Mesendoderm (in vitro differentiated cells): ENCODE measurements around the gene PWWP2A.

Experiments
- DNase-seq: peaks from one replicate; pipeline ENCODE4 v3.0.0; 2013
- H2AK5ac ChIP-seq: 2 replicates; pipeline ENCODE4 v1.6.1; 2013; ENCODE audit warnings: low read length, inconsistent platforms
- H2BK120ac ChIP-seq: 2 replicates; pipeline ENCODE4 v1.6.1; 2013; ENCODE audit warnings: low read depth, mild to moderate bottlenecking, low read length, moderate library complexity, mixed read lengths
- H2BK15ac ChIP-seq: replicated peaks from 2 replicates; pipeline ENCODE4 v1.6.1; 2013; ENCODE audit warnings: low read depth, mild to moderate bottlenecking, moderate library complexity
- H2BK5ac ChIP-seq: 2 replicates; pipeline ENCODE4 v1.6.1; 2013; ENCODE audit warnings: low read length, inconsistent platforms
- H3K18ac ChIP-seq: 2 replicates; pipeline ENCODE4 v1.6.1; 2013; ENCODE audit warnings: mild to moderate bottlenecking, low read length, mixed read lengths
- H3K23ac ChIP-seq: one replicate; pipeline ENCODE4 v1.6.1; 2013; ENCODE audit warnings: low read length
- H3K27ac ChIP-seq: 2 replicates; pipeline ENCODE4 v1.5.1; 2013; ENCODE audit warnings: low read depth, mild to moderate bottlenecking, inconsistent platforms, low read length, moderate library complexity
- H3K27me3 ChIP-seq: 2 replicates; pipeline ENCODE4 v1.6.1; 2013; ENCODE audit warnings: low read length, control low read depth, mild to moderate bottlenecking, inconsistent platforms; ENCODE audit not compliant: insufficient read depth, poor library complexity
- H3K36me3 ChIP-seq: 2 replicates; pipeline ENCODE4 v1.6.1; 2013; ENCODE audit warnings: low read length, inconsistent platforms; ENCODE audit not compliant: control insufficient read depth, insufficient read depth
- H3K4ac ChIP-seq: one replicate; pipeline ENCODE4 v1.6.1; 2013; ENCODE audit warnings: low read depth, mild to moderate bottlenecking, low read length, moderate library complexity
- H3K4me1 ChIP-seq: 2 replicates; pipeline ENCODE4 v1.6.1; 2013; ENCODE audit warnings: low read depth, low read length, inconsistent platforms; ENCODE audit not compliant: control insufficient read depth
- H3K4me2 ChIP-seq: 2 replicates; pipeline ENCODE4 v1.6.1; 2013; ENCODE audit warnings: low read length
- H3K4me3 ChIP-seq: 2 replicates; pipeline ENCODE4 v1.5.1; 2013; ENCODE audit warnings: mild to moderate bottlenecking, low read length
- H3K56ac ChIP-seq: one replicate; pipeline ENCODE4 v1.6.1; 2013; ENCODE audit warnings: low read length
- H3K79me1 ChIP-seq: 2 replicates; pipeline ENCODE4 v1.6.1; 2013; ENCODE audit warnings: low read length, inconsistent platforms
- H3K79me2 ChIP-seq: 2 replicates; pipeline ENCODE4 v1.6.1; 2013; ENCODE audit warnings: mild to moderate bottlenecking, low read length; ENCODE audit not compliant: control insufficient read depth, insufficient read depth
- H3K9ac ChIP-seq: 2 replicates; pipeline ENCODE4 v1.6.1; 2013; ENCODE audit warnings: low read length, inconsistent platforms
- H4K5ac ChIP-seq: one replicate; pipeline ENCODE4 v1.6.1; 2013; ENCODE audit warnings: low read length
- H4K8ac ChIP-seq: one replicate; pipeline ENCODE4 v1.6.1; 2013; ENCODE audit warnings: low read depth, mild to moderate bottlenecking, control low read depth, low read length, moderate library complexity
- WGBS: extraction: QIAGEN DNeasy Blood & Tissue Kit; methylation state at CpG from one replicate; pipeline ENCODE4 v1.1.7; 2013; ENCODE audit warnings: low lambda C conversion rate, missing lambda C conversion rate; ENCODE audit not compliant: insufficient coverage; ENCODE audit errors: extremely low coverage; 5-methylcytosine and 5-hydroxymethylcytosine counted together

The PWWP2A gene

DNA sequence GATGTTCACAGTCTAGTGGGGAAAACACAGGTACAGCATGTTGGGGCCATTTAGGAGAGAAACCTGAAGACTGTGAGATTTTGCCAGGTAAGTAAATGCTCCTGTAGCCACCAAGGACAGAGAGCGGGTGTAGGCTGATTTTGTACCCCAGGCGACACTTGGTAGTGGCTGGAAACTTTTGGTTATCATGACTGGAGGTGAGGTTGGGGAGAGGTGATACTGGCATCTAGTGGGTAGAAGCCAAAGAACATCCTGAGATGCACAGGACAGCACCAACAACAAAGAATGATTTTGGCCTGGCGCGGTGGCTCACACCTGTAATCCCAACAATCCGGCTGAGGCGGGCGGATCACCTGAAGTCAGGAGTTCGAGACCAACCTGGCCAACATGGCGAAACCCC is 38.8 kb upstream of the PWWP2A start:
- Histone ChIP-seq H3K27ac (no peak overlapping the region), H3K4me2 (no peak overlapping the region), H3K23ac (no peak overlapping the region), H2AK5ac (peak overlapping the region; percentile 65), H3K4me3 (no peak overlapping the region), H3K56ac (peak overlapping the region; percentile 34), H3K18ac (no peak overlapping the region), H3K79me1 (no peaks in the 10 kb centered on the region), H3K36me3 (no peaks in the 10 kb centered on the region), H3K4ac (no peak overlapping the region), H2BK15ac (no peak overlapping the region), H2BK5ac (no peak overlapping the region), H3K79me2 (no peaks in the 10 kb centered on the region), H3K4me1 (peaks cover 8% of the 10 kb centered on the region), H2BK120ac (no peak overlapping the region), H3K27me3 (no peaks in the 10 kb centered on the region), H3K9ac (no peak overlapping the region), H4K8ac (no peak overlapping the region), H4K5ac (no peak overlapping the region)
- peak; percentile 45 for DNase-seq
- no CpG with 5 or more reads among the region's 9 CpGs for WGBS

- Histone ChIP-seq H3K27ac (no peak overlapping the region), H3K79me1 (no peaks in the 10 kb centered on the region), H2BK15ac (no peak overlapping the region), H2AK5ac (no peak overlapping the region), H3K23ac (no peak overlapping the region), H3K36me3 (no peaks in the 10 kb centered on the region), H2BK120ac (no peak overlapping the region), H4K8ac (no peak overlapping the region), H3K27me3 (no peaks in the 10 kb centered on the region), H4K5ac (no peak overlapping the region), H3K79me2 (no peaks in the 10 kb centered on the region), H3K4me3 (no peak overlapping the region), H3K4me1 (peaks cover 2% of the 10 kb centered on the region), H3K4me2 (no peak overlapping the region), H2BK5ac (no peak overlapping the region), H3K4ac (no peak overlapping the region), H3K9ac (no peak overlapping the region), H3K56ac (no peak overlapping the region), H3K18ac (no peak overlapping the region)
- WGBS: no CpG with 5 or more reads among the region's 6 CpGs
- peak; percentile 78 for DNase-seq
These were observed 35.9 kb upstream of the PWWP2A start for GRCh38 chr5:160155017-160155750.

- Histone ChIP-seq H3K27ac (no peak overlapping the region), H3K18ac (no peak overlapping the region), H3K23ac (no peak overlapping the region), H2BK5ac (no peak overlapping the region), H3K9ac (no peak overlapping the region), H3K4me1 (no peaks in the 10 kb centered on the region), H3K79me2 (no peaks in the 10 kb centered on the region), H3K4me3 (no peak overlapping the region), H3K4me2 (no peak overlapping the region), H3K56ac (no peak overlapping the region), H3K79me1 (no peaks in the 10 kb centered on the region), H2BK15ac (no peak overlapping the region), H4K8ac (no peak overlapping the region), H3K27me3 (no peaks in the 10 kb centered on the region), H4K5ac (no peak overlapping the region), H2AK5ac (no peak overlapping the region), H3K4ac (no peak overlapping the region), H3K36me3 (no peaks in the 10 kb centered on the region), H2BK120ac (no peak overlapping the region)
- no peak for DNase-seq
- no CpG with 5 or more reads among the region's 6 CpGs for WGBS
These were observed 33.7 kb upstream of the PWWP2A start for GRCh38 chr5:160152901-160153300.

DNA sequence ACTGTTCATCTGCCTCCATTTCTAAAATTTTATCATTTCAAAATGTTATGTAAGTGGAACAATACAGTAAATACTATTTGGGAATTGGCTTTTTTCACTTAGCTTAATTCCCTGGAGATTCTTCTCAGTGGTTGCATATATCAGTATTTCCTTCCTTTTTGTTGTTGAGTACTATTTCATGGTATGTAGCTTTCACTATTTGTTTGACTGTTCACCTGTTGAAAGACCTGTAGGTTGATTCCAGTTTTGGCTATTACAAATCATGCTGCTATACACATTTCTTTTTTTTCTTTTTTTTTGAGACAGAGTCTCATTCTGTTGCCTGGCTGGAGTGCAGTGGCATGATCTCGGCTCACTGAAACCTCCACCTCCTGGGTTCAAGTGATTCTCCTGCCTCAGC is 33.0 kb upstream of the PWWP2A start:
- H2BK15ac ChIP-seq: no peak overlapping the region
- no peaks in the 10 kb centered on the region for H3K36me3 ChIP-seq
- DNase-seq: no peak
- H3K4me1 ChIP-seq: no peaks in the 10 kb centered on the region
- no peak overlapping the region for H4K8ac ChIP-seq
- no peak overlapping the region for H4K5ac ChIP-seq
- H2BK5ac ChIP-seq: no peak overlapping the region
- no peak overlapping the region for H3K23ac ChIP-seq
- H3K4ac ChIP-seq: no peak overlapping the region
- WGBS: no CpG with 5 or more reads among the region's 1 CpG
- no peaks in the 10 kb centered on the region for H3K79me1 ChIP-seq
- no peaks in the 10 kb centered on the region for H3K79me2 ChIP-seq
- H3K4me3 ChIP-seq: no peak overlapping the region
- H3K18ac ChIP-seq: no peak overlapping the region
- no peak overlapping the region for H3K56ac ChIP-seq
- H2BK120ac ChIP-seq: no peak overlapping the region
- H2AK5ac ChIP-seq: no peak overlapping the region
- no peaks in the 10 kb centered on the region for H3K27me3 ChIP-seq
- no peak overlapping the region for H3K9ac ChIP-seq
- H3K27ac ChIP-seq: no peak overlapping the region
- H3K4me2 ChIP-seq: no peak overlapping the region

- no peak overlapping the region for H4K8ac ChIP-seq
- no peaks in the 10 kb centered on the region for H3K79me1 ChIP-seq
- H2BK5ac ChIP-seq: no peak overlapping the region
- H3K9ac ChIP-seq: no peak overlapping the region
- no peak overlapping the region for H2AK5ac ChIP-seq
- no peak overlapping the region for H3K27ac ChIP-seq
- H3K4ac ChIP-seq: no peak overlapping the region
- H3K79me2 ChIP-seq: no peaks in the 10 kb centered on the region
- DNase-seq: no peak
- no peak overlapping the region for H2BK15ac ChIP-seq
- H4K5ac ChIP-seq: no peak overlapping the region
- no peak overlapping the region for H2BK120ac ChIP-seq
- H3K23ac ChIP-seq: no peak overlapping the region
- H3K56ac ChIP-seq: no peak overlapping the region
- no CpG with 5 or more reads among the region's 3 CpGs for WGBS
- no peaks in the 10 kb centered on the region for H3K4me1 ChIP-seq
- no peaks in the 10 kb centered on the region for H3K27me3 ChIP-seq
- H3K4me3 ChIP-seq: no peak overlapping the region
- no peaks in the 10 kb centered on the region for H3K36me3 ChIP-seq
- H3K4me2 ChIP-seq: no peak overlapping the region
- H3K18ac ChIP-seq: no peak overlapping the region
These were observed 31.8 kb upstream of the PWWP2A start for GRCh38 chr5:160151017-160151416.

- Histone ChIP-seq H2BK120ac (no peak overlapping the region), H3K4ac (no peak overlapping the region), H3K4me2 (no peak overlapping the region), H3K4me1 (no peaks in the 10 kb centered on the region), H3K23ac (no peak overlapping the region), H3K9ac (no peak overlapping the region), H4K5ac (no peak overlapping the region), H3K79me2 (no peaks in the 10 kb centered on the region), H3K18ac (no peak overlapping the region), H3K56ac (no peak overlapping the region), H4K8ac (no peak overlapping the region), H2BK15ac (no peak overlapping the region), H3K4me3 (no peak overlapping the region), H3K27me3 (no peaks in the 10 kb centered on the region), H2AK5ac (no peak overlapping the region), H3K36me3 (no peaks in the 10 kb centered on the region), H3K27ac (no peak overlapping the region), H3K79me1 (no peaks in the 10 kb centered on the region), H2BK5ac (no peak overlapping the region)
- no CpG with 5 or more reads among the region's 3 CpGs for WGBS
- DNase-seq: no peak
These were observed 31.1 kb upstream of the PWWP2A start for GRCh38 chr5:160150381-160150780.
